Body of pancreas (tissue), 4 donors: ENCODE measurements around the gene BCL11B. TPM values are rescaled to one million over a fixed set of nuclear protein-coding genes. Genes with fewer than 3 reads are reported as not detected.
A peak's percentile ranks its signal among the peaks of the same experiment; 100 is the strongest.

ENCODE experiments used
- ATAC-seq: fragments of 150-250 bp; one replicate; pipeline ENCODE4 v1.9.1; 2016
- DNase-seq, 4 donors: peaks; one replicate each; pipeline ENCODE4 v3.0.0-alpha.2; 2019
- H3K27ac ChIP-seq, 4 donors: fragments of 200-600 bp; sonication (generic); 1 replicate in 3 of 4; 2 replicates in 1 of 4; pipeline versions ENCODE4 v1.5.1 to v1.6.1; 2016 to 2019; ENCODE audit warnings: mild to moderate bottlenecking in 1 of 4, mixed read lengths in 1 of 4, moderate library complexity in 1 of 4
- H3K27me3 ChIP-seq, 2 donors: fragments of 200-600 bp; sonication (generic); one replicate each; pipeline ENCODE4 v1.6.0; 2016; ENCODE audit warnings: mild to moderate bottlenecking in 1 of 2
- H3K36me3 ChIP-seq, 2 donors: fragments of 200-600 bp; sonication (generic); replicated peaks in 1 of 2; 2 replicates each; pipeline ENCODE4 v1.5.1; 2016; ENCODE audit warnings: low read depth in 2 of 2; ENCODE audit not compliant: insufficient read depth in 1 of 2
- H3K4me1 ChIP-seq: fragments of 200-600 bp; sonication (generic); one replicate; pipeline ENCODE4 v1.6.0; 2016
- H3K4me3 ChIP-seq, 2 donors: fragments of 200-600 bp; sonication (generic); 1 replicate in 1 of 2; 2 replicates in 1 of 2; pipeline ENCODE4 v1.5.1; 2016 to 2019
- H3K9me3 ChIP-seq, 3 donors: fragments of 200-600 bp; sonication (generic); 1 replicate in 2 of 3; 2 replicates in 1 of 3; pipeline ENCODE4 v1.5.1; 2016
- CTCF ChIP-seq, 7 experiments: fragments of 450-650 bp in 4 of 7; fragments of 200-600 bp in 3 of 7; sonication (generic) in 3 of 7; IDR thresholded peaks; one replicate each; pipeline ENCODE4 v1.5.1; 2016 to 2019; ENCODE audit warnings: antibody characterized with exemption in 7 of 7
- POLR2A ChIP-seq, 3 donors: fragments of 450-650 bp; IDR thresholded peaks; one replicate each; pipeline ENCODE4 v1.6.1; 2016; ENCODE audit warnings: antibody characterized with exemption in 3 of 3, mild to moderate bottlenecking in 2 of 3
- WGBS, 2 donors: methylation state at CpG; one replicate each; pipeline ENCODE4 v1.1.5; 2017; 5-methylcytosine and 5-hydroxymethylcytosine counted together
- intact Hi-C: fragments of 100-400 bp; cut with DNase I; formaldehyde crosslinking; loops from one replicate; pipeline ENCODE4 v1.15.1; 2023
- total RNA-seq, 2 donors: library from RNA; depleted of rRNA; stranded (reverse); fragments of >200 nt; gene quantifications; one replicate each; pipeline ENCODE4 v1.1.0, GENCODE V29; 2016

BCL11B gene
- total RNA-seq, 2 donors from 2014 or later = 0.78 TPM; not detected in 1

GRCh38 chr14:99276482-99276881 is 4.5 kb upstream of the BCL11B start:
- 37 to 45% methylated on average over 2 of the region's 2 CpGs for WGBS, 2 donors
- TF ChIP-seq POLR2A (IDR thresholded peaks at IDR 0.05) (no peak), CTCF (IDR thresholded peaks at IDR 0.05) (no peak)

GRCh38 chr14:99275222-99275584 is 3.2 kb upstream of the BCL11B start:
- intact Hi-C loops = no loop called here
- TF ChIP-seq CTCF (IDR thresholded peaks at IDR 0.05) (no peak), POLR2A (IDR thresholded peaks at IDR 0.05) (no peak)
- Histone ChIP-seq H3K4me3 (no peak overlapping the region), H3K27ac (no peak overlapping the region), H3K9me3 (no peaks in the 10 kb centered on the region), H3K27me3 (peaks cover 0 to 26% of the 10 kb centered on the region in 2 donors), H3K4me1 (peaks cover 42% of the 10 kb centered on the region), H3K36me3 (no peaks in the 10 kb centered on the region)
- DNase-seq = no peak
- no peak for ATAC-seq

More at GRCh38 chr14:99276482-99276881, 4.5 kb upstream of the BCL11B start:
- peaks cover 33% of the 10 kb centered on the region for H3K4me1 ChIP-seq
- ATAC-seq (no peak), DNase-seq (no peak)
- no peaks in the 10 kb centered on the region for H3K36me3 ChIP-seq
- H3K9me3 ChIP-seq = no peaks in the 10 kb centered on the region
- H3K4me3 ChIP-seq = no peak overlapping the region
- H3K27ac ChIP-seq = no peak overlapping the region
- H3K27me3 ChIP-seq = peaks cover 0 to 17% of the 10 kb centered on the region in 2 donors
- intact Hi-C loops = no loop called here

GRCh38 chr14:99274346-99275221 is 2.6 kb upstream of the BCL11B start:
- Histone ChIP-seq H3K27me3 (peaks cover 0 to 29% of the 10 kb centered on the region in 2 donors), H3K36me3 (no peaks in the 10 kb centered on the region), H3K4me3 (no peak overlapping the region), H3K9me3 (no peaks in the 10 kb centered on the region), H3K4me1 (peaks cover 47% of the 10 kb centered on the region), H3K27ac (no peak overlapping the region)
- no peak for TF ChIP-seq POLR2A (IDR thresholded peaks at IDR 0.05)
- peak in 4 of 7 experiments; percentile 23 to 52 (median 42) for TF ChIP-seq CTCF (IDR thresholded peaks at IDR 0.05)
- WGBS, 2 donors = 1 to 3% methylated on average over 40 to 55 of the region's 69 CpGs
- ATAC-seq (peak; percentile 74), DNase-seq (peak; percentile 51 to 73 (median 52))
- intact Hi-C loops = no loop called here

- DNase-seq = no peak
- intact Hi-C loops = no loop called here
- H3K36me3 ChIP-seq = no peaks in the 10 kb centered on the region
- no peak for ATAC-seq
- peaks cover 0 to 33% of the 10 kb centered on the region in 2 donors for H3K27me3 ChIP-seq
- H3K9me3 ChIP-seq = no peaks in the 10 kb centered on the region
- no peak overlapping the region for H3K4me3 ChIP-seq
- H3K4me1 ChIP-seq = peaks cover 47% of the 10 kb centered on the region
- no peak overlapping the region for H3K27ac ChIP-seq
- 2 to 7% methylated on average over 22 to 34 of the region's 34 CpGs for WGBS, 2 donors
- no peak for TF ChIP-seq CTCF (IDR thresholded peaks at IDR 0.05)
- no peak for TF ChIP-seq POLR2A (IDR thresholded peaks at IDR 0.05)
These were observed 1.9 kb upstream of the BCL11B start for GRCh38 chr14:99273766-99274345.
